Stimulated activated CD8-positive, alpha-beta memory T cell treated with anti-CD3 and anti-CD28 coated beads, Interleukin-12 subunit alpha, Interleukin-12 subunit beta, amount 100 ng/mL, for 4 hours (primary cell): ENCODE results near the gene POLR2J.
"Not testable (repeated sequence)": the region's sequence is repeated elsewhere in the genome, so short reads cannot be mapped to it uniquely, and the experiment has no call there.

Experiments
- DNase-seq: peaks from one replicate; pipeline ENCODE4 v3.0.0-alpha.2; 2020; ENCODE audit warnings: low read depth

Gene POLR2J

GRCh38 chr7:102466097-102466496, 12.6 kb downstream of the POLR2J start:
- DNase-seq = no peak

- peak; percentile 94 for DNase-seq
These were observed 14.0 kb downstream of the POLR2J start, which contains the start of the genes ALKBH4 and LRWD1 for GRCh38 chr7:102464577-102465280. TSS of gene ALKBH4 (minus strand) at chr7:102464863. CDS start at chr7:102464836, 27 bp downstream. TSS of gene LRWD1 (plus strand) at chr7:102464984. CDS start at chr7:102465081, 97 bp downstream.

- DNase-seq = no peak
These were observed 14.7 kb downstream of the POLR2J start for GRCh38 chr7:102463841-102464576.

- DNase-seq = no peak
These were observed 18.3 kb downstream of the POLR2J start for GRCh38 chr7:102460467-102460866.

GRCh38 chr7:102459221-102459844, 19.4 kb downstream of the POLR2J start:
- DNase-seq = no peak

- no peak for DNase-seq
These were observed 21.3 kb downstream of the POLR2J start for GRCh38 chr7:102457352-102457924.

GRCh38 chr7:102456327-102456726, 22.4 kb downstream of the POLR2J start:
- no peak for DNase-seq

- no peak for DNase-seq
These were observed 23.1 kb downstream of the POLR2J start for GRCh38 chr7:102455596-102455995.

GRCh38 chr7:102454932-102455331, 23.8 kb downstream of the POLR2J start:
- not testable (repeated sequence) for DNase-seq

- DNase-seq = no peak
These were observed 24.3 kb downstream of the POLR2J start for GRCh38 chr7:102454468-102454867.

GRCh38 chr7:102453319-102453718, 25.4 kb downstream of the POLR2J start:
- no peak for DNase-seq

- DNase-seq = no peak
These were observed 26.3 kb downstream of the POLR2J start for GRCh38 chr7:102452451-102452850.

GRCh38 chr7:102451371-102452054, 27.2 kb downstream of the POLR2J start:
- DNase-seq = no peak

GRCh38 chr7:102450242-102450641, 28.5 kb downstream of the POLR2J start:
- DNase-seq = no peak

- DNase-seq = no peak
These were observed 29.6 kb downstream of the POLR2J start for GRCh38 chr7:102449136-102449535.

- no peak for DNase-seq
These were observed 31.4 kb downstream of the POLR2J start for GRCh38 chr7:102447311-102447710.

- no peak for DNase-seq
These were observed 32.1 kb downstream of the POLR2J start for GRCh38 chr7:102446387-102447156.

GRCh38 chr7:102445674-102446071, 33.0 kb downstream of the POLR2J start:
- no peak for DNase-seq

- DNase-seq = no peak
These were observed 33.6 kb downstream of the POLR2J start for GRCh38 chr7:102444961-102445673.
